GM18868 (cell line): ENCODE data around the gene MGRN1.
"Not testable (repeated sequence)": the region's sequence is repeated elsewhere in the genome, so short reads cannot be mapped to it uniquely, and the experiment has no call there.

Source experiments
- ATAC-seq: cut with Tn5 transposase; IDR thresholded peaks from one replicate; pipeline ENCODE4 v1.9.1; 2021; ENCODE audit warnings: mild to moderate bottlenecking, moderate library complexity; ENCODE audit not compliant: unreplicated experiment

MGRN1 gene

DNA sequence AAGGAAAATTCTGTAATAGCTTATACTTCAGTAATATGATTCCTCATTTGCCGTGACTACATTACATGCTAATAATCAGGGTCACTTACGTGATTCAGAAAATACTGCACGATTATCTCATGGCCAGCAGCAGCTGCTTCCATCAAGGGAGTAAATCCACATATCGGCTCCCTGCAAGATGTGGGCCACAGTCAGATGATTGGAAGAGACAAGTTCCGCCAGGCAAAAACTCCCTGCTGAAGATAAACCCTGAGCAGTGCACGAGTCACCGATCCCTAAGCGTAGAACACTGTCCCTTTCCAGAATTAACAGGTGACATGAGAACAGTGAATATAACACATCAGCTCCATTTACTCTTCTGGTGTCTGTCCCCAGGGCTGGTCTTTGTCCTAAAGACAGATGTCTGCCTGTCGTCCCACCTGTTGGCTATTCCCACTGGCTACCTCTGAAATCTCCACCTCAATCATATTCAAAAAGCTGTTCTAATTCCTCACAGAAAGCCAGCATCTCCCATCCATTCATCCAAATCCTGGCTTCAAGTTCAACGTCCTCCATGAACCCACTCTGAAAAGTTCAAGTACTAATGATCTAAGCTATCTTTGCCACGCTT is 100.1 kb downstream of the MGRN1 start:
- no peak for ATAC-seq

DNA sequence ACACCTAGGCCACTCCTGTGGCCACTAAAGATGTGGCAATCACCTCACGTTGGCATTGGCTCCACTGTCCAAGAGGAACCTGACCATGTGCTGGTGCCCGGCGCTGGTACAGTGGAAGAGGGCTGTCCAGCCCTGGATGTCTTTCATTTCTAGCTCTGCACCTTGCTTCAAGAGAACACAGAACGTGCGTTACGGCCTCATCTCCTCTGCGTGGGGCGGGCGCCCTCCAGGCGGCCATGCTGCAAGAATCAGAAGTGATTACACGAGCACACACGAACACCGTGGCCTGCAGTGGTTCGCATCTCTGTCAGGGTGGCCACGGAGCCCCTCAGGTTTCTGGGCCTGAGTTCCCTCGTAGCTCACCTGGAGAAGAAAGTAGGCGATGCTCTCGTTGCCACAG is 102.0 kb downstream of the MGRN1 start:
- ATAC-seq = no peak

DNA sequence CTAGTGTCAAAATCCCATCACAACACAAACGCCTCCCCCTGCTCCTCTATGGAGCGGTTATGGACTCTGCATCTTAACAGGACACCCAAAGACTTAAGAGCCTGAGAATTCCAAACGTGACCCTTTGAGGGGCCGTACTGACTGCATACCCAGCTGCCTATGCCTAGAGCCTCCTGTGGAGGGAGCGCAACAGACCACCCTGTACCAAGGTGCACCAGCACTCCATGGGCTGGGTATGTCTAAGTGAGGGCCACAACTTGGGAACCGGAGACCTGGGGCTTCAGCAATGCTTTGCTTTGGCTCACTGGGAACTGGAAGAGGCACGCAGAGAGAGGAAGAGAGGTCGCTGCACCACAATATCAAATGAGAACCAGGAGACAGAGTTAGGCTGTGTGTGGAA is 104.0 kb downstream of the MGRN1 start:
- ATAC-seq = no peak

DNA sequence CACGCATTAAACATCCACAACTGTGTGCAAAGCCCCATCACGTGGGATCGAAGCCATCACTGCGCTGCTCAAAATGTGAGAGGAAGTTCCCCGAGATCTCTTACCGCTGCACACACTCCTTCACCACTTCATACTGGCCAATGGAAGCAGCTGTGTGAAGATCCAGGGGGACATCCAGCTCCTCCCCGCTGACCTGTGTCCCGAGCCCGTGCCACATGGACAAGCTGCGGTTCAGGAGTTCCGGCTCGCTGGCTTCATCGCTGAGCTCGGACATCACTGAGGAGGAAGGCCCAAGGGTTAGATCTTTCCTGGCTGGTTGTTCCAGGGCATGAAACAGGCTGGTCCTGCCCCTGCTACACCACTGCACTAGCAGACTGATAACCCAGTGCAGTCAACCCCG is 105.2 kb downstream of the MGRN1 start:
- no peak for ATAC-seq

DNA sequence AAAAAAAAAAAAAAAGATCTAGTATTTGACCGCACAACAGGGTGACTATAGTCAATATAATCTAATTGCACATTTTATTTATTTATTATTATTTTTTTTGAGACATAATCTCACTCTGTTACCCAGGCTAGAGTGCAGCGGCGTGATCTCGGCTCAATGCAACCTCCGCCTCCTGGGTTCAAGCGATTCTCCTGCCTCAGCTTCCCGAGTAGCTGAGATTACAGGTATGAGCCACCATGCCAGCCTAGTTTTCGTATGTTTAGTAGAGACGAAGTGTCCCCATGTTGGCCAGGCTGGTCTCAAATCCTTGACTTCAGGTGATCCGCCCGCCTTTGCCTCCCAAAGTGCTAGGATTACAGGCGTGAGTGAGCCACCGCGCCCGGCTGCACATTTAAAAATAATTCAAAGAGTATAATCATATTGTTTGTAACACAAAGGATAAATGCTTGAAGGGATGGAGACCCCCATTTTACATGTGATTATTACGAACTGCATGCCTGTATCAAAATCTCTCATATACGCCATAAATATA is 108.7 kb downstream of the MGRN1 start:
- ATAC-seq = no peak

DNA sequence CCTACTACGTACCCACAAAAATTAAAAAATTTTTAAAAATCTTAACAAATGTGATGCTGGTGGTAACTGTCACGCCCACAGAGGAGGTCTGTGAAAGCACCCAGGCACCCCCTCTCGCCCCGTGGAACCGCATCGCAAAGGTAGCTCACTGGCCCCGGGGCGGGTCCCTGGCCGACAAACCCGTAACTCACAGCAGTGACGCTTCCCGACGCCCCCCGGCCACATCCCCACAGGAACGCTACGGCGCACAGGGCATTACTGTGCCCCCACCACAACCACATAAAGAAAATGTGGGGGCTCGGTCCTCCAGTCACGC is 109.1 kb downstream of the MGRN1 start:
- peak; percentile 9 for ATAC-seq

DNA sequence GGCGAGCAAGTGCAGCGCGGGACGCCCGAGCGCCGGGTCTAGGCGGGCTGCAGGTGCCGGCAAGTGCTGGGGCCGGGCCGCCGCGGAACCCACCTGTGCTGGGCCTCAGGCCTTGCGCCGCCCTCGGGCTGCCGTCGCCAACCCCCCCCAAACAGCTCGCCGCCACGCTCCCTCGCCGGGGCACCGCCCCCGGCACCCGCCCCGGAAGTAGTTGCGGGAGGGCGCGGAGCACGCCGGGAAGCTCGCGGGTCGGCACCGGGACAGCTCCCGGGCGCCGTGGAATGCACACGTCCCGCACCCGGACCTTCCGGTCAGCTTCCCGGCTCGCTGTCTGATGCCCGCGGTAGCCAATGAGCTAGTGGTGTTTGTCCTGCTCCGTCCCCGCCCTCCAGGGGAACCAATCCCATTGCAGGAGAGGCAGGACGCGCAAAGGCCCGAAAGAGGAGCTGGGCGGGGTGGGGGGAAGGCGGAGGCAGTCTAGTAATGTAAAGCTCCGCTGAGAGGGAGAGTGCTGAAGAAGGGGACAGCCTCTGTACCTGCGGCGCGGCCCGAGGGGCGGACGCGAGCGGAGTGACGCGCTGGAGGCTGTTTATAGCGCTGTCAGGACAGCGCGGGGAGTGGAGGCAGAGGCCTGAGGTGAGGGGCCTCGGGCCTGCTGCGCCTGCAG is 109.6 kb downstream of the MGRN1 start, which contains the start of the genes ANKS3 and DNAAF8:
TSS of gene ANKS3 (minus strand) at position 209 of the 667 bp plus-strand sequence. CDS start 4,122 bp downstream, outside the sequence.
TSS of gene DNAAF8 (plus strand) at position 475 of the 667 bp plus-strand sequence. CDS start 1,978 bp downstream, outside the sequence.
- ATAC-seq = peak; percentile 79

DNA sequence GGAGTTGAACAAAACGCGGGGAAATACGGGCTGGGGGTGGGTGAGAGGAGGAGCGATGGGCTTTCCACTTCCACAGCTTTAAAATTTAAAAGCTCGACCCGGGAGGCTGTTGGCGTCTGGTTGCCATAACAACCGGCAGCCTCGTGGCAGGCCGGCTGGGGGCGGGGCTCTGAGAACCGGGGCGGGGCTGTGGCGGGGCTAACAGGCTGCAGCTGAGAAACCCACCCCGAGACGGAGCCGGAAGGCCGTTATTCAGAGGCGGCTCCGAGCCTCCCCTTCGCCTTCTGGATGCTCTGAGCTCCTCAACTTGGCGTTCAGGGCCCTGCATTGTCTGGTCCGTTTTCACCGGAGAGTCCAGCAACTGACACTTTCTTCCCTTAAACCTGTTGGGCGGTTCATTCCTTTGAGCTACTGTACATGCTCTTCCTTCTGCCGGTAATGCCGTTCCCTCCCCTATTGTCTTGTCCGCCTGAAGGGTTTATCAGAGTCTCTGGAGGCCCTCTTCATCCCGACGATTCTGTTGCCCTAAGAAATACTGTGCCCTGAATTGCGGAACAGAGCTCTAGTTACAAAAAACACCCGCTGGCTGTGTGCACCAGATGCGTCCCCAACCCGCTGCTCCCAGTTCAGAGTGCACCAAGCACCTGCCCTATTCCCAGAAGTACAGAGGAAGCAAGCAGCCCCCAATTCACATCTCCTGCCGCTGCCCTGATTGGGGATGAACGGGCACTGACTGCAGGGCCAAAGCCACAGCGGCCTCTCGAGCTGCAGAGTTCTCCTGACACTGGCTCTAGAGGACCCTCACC is 110.3 kb downstream of the MGRN1 start:
- peak; percentile 60 for ATAC-seq

DNA sequence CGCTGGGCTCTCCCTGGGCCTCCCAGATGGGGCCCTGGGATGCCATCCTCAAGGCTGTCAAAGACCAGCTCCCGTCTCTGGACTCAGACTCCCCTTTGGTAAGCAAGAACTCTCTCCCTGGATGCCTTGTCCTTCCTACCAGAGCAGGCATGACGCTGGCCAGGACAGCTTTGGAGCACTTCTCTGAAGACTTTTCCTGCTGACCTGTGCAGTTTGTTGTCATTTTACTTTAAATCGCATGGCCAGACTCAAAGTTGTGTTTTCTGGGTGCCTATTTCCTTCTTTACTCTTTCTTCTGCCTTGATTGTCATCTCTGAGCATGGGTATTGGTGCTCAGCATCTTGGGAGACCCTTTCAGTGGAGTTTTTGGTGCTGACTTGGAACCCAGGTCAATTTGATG is 111.9 kb downstream of the MGRN1 start:
- no peak for ATAC-seq

DNA sequence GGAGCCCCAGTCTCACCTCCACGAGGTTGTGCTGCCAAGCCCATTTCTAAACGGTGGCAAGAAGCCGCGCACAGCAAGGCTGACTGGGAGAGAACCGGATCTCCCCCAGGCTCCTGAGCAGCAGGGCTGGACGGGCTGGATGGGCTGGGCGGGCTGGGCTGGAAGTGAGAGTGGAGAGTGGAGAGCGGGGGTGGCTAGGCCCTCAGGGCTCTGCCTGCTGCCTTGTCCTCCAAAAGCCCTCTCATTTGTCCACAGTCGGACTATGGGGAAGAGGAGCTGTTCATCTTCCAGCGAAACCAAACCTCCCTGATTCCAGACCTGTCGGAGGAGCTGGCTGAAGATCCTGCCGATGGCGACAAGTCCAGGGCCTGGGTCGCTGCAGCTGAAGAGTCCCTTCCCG is 112.9 kb downstream of the MGRN1 start:
- ATAC-seq = no peak

DNA sequence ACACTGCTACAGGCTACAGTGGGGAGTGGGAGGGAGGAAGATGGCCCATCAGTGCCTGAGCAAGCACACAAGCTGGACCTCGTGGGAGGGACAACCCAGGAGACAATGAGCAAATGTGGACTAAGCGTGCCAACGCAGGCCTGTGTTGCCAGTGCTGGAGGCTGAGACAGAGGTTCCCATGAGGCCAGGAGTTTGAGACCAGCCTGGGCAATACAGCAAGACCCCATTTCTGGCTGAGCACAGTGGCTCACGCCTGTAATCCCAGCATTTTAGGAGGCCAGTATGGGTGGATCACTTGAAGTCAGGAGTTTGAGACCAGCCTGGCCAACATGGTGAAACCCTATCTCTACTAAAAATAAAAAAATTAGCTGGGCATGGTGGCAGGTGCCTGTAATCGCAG is 113.7 kb downstream of the MGRN1 start:
- not testable (repeated sequence) for ATAC-seq
